GM18505 (cell line): ENCODE data around the gene PLSCR2.
"Not testable (repeated sequence)": the region's sequence is repeated elsewhere in the genome, so short reads cannot be mapped to it uniquely, and the experiment has no call there.

Experiments used
- ATAC-seq: cut with Tn5 transposase; IDR thresholded peaks from one replicate; pipeline ENCODE4 v1.9.1; 2021; ENCODE audit not compliant: unreplicated experiment
- POLR2A ChIP-seq: IDR thresholded peaks from 4 replicates; pipeline ENCODE4 v1.6.1; 2011; ENCODE audit warnings: borderline replicate concordance; ENCODE audit not compliant: insufficient read depth, insufficient read length; ENCODE audit errors: extremely low read depth

PLSCR2 gene

GRCh38 chr3:146470425-146470990, 1.1 kb upstream of the PLSCR2 start:
- no peak for ATAC-seq
- no peak for TF ChIP-seq POLR2A

DNA sequence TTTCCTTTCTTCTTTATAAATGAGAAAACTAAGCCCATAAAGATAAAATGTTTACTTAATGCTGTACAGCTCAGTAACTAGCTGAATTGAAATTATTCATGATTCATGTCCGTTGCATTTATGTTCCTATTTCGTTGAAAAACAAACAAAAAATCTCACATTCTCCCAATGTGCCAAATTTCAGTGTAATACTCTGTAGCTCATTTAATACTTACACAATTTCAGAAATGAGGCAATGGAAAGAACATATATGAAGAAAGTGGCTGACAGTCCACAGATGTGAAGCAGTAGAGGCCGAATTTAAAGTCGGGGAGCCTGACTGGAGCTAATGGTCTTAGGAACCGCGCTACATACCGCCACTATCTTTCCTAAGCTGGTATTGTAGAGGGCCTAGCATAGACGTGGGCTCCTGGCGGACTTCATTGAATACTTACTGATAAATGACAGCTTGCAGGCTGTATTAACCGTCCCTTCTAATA, 651 bp downstream of the PLSCR2 start:
- no peak for ATAC-seq
- TF ChIP-seq POLR2A: no peak

- ATAC-seq: no peak
- no peak for TF ChIP-seq POLR2A
Measured at GRCh38 chr3:146468234-146468633, 1.1 kb downstream of the PLSCR2 start.

DNA sequence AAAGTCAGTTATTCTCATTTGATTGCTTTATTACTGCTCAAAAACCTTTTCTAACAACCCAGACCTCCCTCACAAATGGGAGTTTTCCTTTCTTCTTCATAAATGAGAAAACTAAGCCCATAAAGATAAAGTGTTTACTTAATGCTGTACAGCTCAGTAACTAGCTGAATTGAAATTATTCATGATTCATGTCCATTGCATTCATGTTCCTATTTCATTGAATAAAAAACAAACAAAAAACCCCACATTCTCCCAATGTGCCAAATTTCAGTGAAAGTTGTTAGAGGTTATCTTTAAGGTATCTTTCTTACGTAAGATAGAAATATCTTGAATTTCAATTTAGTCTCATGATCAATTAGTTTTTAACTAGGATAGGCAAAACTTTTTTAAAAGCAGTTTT, 2.8 kb downstream of the PLSCR2 start:
- no peak for ATAC-seq

DNA sequence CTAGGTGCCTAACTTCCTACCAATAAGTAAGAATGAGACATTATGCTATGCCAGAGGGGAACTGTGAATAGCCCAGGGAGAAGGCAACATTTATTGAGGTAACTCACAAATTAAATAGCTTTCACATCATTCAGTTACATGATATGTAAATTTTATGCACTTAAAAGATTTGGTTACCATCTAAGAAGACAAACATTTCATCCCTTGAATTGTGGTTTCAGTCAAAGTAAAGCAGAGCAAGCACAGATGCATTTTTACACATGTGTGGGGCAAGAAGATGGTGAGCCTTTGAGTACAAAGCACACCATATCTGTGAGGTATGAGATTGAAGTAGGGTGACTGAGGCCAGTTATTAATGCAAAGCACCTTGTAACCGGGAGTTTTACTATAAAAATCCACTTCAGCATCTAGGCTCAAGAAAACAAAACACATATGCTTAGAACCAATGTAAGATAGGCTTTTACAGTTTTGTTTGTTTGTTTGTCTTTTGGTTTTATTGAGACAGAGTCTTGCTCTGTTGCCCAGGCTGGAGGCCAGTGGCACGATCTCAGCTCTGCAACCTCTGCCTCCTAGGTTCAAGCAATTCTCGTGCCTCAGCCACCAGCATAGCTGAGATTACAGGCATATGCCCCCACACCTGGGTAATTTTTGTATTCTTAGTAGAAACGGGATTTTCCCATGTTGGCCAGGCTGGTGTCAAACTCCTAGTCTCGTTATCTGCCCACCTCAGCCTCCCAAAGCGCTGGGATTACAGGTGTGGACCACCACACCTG, 3.5 kb downstream of the PLSCR2 start:
- ATAC-seq: no peak
- TF ChIP-seq POLR2A: no peak

More for the DNA sequence above, 2.8 kb downstream of the PLSCR2 start:
- TF ChIP-seq POLR2A: no peak

DNA sequence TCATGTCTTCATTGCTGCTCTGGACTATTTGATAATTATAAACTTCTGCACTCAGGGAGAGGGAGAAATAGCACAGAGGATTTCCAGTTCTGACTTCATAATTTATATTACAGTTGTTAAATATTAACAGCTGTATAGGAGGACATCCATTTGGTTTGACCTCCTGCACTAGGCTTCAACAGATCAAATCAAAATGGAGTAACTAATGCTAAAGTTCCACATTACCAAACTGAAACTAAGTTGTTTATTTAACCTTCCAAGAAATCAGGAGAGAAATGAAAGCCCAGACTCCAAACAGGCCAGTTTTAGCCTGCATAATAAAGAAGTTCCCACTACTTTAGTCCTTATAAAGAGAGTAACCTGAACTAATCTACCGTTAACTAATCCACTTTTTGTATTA, 4.6 kb downstream of the PLSCR2 start:
- ATAC-seq: no peak
- no peak for TF ChIP-seq POLR2A

DNA sequence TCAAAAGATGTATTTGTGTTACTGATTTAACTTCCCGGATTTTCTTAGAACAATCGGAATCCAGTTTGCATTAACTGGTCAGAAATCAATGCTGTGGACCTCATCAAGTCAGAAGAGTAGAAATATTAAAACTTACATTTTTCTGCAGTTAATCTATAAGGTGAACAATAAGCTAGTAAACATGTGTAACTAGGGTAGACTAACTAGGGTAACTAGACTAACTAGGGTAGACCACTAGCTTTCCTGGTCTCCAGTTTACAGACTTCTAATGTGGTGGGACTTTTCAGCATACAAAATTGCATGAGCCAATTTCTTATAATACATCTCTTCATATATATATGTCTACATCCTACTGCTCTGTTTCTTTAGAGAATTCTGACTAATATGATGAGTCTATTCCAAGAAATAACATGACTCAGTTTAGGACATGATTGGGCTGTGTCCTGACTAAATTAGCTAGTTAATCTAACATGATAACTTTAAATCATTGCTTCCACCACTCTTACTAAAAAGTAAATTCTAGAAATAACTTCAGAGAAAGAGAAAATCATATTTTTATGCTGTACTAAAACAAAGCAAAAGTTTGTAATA, 5.3 kb downstream of the PLSCR2 start:
- TF ChIP-seq POLR2A: no peak

DNA sequence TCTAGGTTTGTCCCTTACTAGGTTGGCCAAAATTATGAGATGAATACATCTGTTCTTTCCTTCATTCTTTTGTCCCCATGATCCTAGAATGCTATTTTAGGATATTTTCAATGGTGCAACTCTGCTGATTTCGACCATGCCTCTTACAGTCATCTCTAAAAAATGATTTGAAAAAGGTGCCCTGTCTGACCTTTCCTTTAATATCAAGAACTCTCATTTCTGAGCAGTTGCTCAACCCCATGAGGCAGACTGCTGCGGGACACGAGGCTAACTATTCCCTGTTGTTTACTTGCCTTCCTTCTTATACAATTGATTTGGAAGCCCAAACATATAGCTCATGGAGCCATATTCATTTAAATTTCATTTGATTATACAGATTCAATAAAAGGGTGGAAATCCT, 14.6 kb downstream of the PLSCR2 start:
- TF ChIP-seq POLR2A: no peak
- no peak for ATAC-seq

More for the DNA sequence above, 5.3 kb downstream of the PLSCR2 start:
- no peak for ATAC-seq

DNA sequence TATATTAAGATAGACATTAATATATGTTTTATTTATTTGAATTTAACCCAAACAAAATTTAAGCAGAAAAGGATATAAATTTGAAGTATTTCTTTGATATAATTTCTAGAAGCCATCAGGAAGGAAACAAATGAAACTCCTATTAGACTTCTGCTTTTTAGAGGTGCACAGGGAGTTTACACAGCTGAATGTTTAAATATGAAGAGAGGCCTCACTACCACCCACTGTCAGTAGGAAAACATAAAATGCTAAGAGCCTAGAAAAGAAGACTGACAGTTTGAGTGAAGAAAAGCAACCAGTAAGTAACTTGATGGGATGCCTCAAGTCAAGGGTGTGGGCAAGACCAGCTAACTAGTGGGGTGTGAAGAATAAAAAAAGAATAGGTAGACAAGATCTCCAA, 19.7 kb downstream of the PLSCR2 start:
- TF ChIP-seq POLR2A: no peak
- no peak for ATAC-seq

- no peak for TF ChIP-seq POLR2A
- no peak for ATAC-seq
Measured at GRCh38 chr3:146449076-146449475, 20.3 kb downstream of the PLSCR2 start.

DNA sequence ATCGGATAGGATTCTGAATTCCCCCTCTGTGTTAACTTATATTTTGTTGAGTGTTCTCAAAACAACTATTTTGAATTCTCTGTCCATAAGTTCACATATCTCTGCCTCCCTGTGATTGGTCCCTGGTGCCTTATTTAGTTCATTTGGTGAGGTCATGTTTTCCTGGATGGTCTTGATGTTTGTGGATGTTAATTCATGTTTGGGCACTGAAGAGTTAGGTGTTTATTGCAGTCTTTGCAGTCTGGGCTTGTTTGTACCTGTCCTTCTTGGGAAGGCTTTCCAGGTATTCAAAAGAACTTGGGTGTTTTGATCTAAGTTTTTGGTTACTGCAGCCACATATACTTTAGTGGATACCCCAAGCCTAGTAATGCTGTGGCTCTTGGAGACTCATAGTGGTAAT, 23.3 kb downstream of the PLSCR2 start:
- no peak for ATAC-seq

DNA sequence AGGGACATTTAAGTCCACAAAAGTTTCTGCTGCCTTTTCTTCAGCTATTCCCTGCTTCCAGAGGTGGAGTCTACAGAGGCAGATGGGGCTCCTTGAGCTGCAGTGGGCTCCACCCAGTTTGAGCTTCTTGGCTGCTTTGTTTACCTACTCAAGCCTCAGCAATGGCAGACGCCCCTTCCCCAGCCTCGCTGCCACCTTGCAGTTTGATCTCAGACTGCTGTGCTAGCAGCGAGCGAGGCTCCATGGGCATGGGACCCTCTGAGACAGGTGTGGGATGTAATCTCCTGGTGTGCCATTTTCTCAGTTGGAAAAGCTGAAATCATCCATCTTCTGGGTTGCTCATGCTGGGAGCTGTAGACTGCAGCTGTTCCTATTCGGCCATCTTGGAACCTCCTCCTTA, 29.1 kb downstream of the PLSCR2 start:
- ATAC-seq: not testable (repeated sequence)

More for the DNA sequence above, 23.3 kb downstream of the PLSCR2 start:
- no peak for TF ChIP-seq POLR2A

GRCh38 chr3:146432066-146432465, 37.3 kb downstream of the PLSCR2 start:
- no peak for TF ChIP-seq POLR2A
- no peak for ATAC-seq

DNA sequence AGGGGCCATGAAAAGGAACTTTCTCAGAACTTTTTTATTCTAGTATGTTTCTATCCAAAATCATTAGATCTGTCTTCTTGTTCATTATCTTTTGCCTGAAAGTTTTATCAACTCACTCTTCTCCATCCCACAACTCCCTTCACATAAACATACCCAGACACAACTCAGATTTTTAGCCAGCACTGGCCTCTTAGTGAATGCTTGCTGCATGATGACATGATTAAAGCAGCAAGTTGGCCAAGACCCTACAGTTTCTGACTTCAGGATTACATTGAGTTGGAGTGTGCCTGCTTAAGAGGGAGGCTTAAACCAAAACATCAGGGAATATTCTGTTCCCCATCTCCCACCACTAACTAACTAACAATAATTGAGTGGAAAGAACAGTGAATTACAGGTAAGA, 38.1 kb downstream of the PLSCR2 start:
- no peak for TF ChIP-seq POLR2A
- no peak for ATAC-seq

GRCh38 chr3:146425341-146425740, 44.0 kb downstream of the PLSCR2 start:
- ATAC-seq: no peak
- TF ChIP-seq POLR2A: no peak
